ENCODE data around the gene RBP3. TPM values are rescaled to one million over a fixed set of nuclear protein-coding genes. Genes with fewer than 3 reads are reported as not detected.

RBP3 gene
- total RNA-seq, 1 experiment from 2014 or later = not detected

GRCh38 chr10:47339759-47340607 is 8.2 kb upstream of the RBP3 start (continued):
- no peak for TF ChIP-seq REST (IDR thresholded peaks at IDR 0.05; ENCODE audit: low read depth)

- H3K36me3 ChIP-seq (ENCODE audit: control insufficient read depth in 1 of 2, insufficient read depth in 2 of 2, low read length in 2 of 2) = no peaks in the 10 kb centered on the region
- peak; percentile 96 for ATAC-seq
- no TSS peak for BruUV-seq (replicated peaks)
Observed at GRCh38 chr10:47340608-47341170, 7.5 kb upstream of the RBP3 start.

More at GRCh38 chr10:47340608-47341170, 7.5 kb upstream of the RBP3 start:
- H3K27me3 ChIP-seq (ENCODE audit: insufficient read depth, low read length) = no peaks in the 10 kb centered on the region
- no peaks in the 10 kb centered on the region for H4K20me1 ChIP-seq (ENCODE audit: insufficient read depth)
- ChIA-PET CTCF (interaction anchor here (0.6 to 2.3 kb wide), 14 partner anchors 9 to 348 kb away, joined by 3 to 39 read pairs (median 4); partner anchors contain the start of gene GDF2), POLR2A (no interaction called here), RAD21 (ENCODE audit: low non-redundant PET in 1 of 2, low total read pairs in 2 of 2, uncharacterized antibody in 2 of 2, unreplicated experiment in 2 of 2) (interaction anchor here (0.8 to 1.5 kb wide), 4 partner anchors 293 to 347 kb away, joined by 3 to 6 read pairs (median 4); no protein-coding TSS in a partner anchor)
- DNase-seq (ENCODE audit: low read depth, low spot score) = peak; percentile 48
- H3K9ac ChIP-seq (ENCODE audit: low read length) = no peak overlapping the region
- H3K9me3 ChIP-seq (ENCODE audit: control insufficient read depth in 1 of 2, insufficient read depth in 1 of 2, low read depth in 1 of 2, low read length in 2 of 2) = no peaks in the 10 kb centered on the region
- TF ChIP-seq ZFX (IDR thresholded peaks at IDR 0.05) (no peak), TCF7L2 (IDR thresholded peaks at IDR 0.05; ENCODE audit: borderline replicate concordance, extremely low read depth, insufficient read depth, insufficient read length) (peak; percentile 51), RAD21 (IDR thresholded peaks at IDR 0.05; ENCODE audit: low read depth) (peak; percentile 86), CTCF (IDR thresholded peaks at IDR 0.05 in 2 of 3, conservative IDR thresholded peaks at IDR 0.05 in 1 of 3; ENCODE audit: borderline replicate concordance in 1 of 3, insufficient read depth in 1 of 3, low read depth in 2 of 3, low read length in 2 of 3) (peak; percentile 81 to 98 (median 97))
- H3K9me2 ChIP-seq (ENCODE audit: insufficient read depth) = no peaks in the 10 kb centered on the region
- no peak overlapping the region for H3K4me2 ChIP-seq (ENCODE audit: low read length)
- no peak overlapping the region for H3K4me3 ChIP-seq (replicated peaks in 1 of 2; ENCODE audit: low read depth in 1 of 2, low read length in 2 of 2)
- H3K79me2 ChIP-seq (ENCODE audit: insufficient read depth, low read length) = no peaks in the 10 kb centered on the region
- no peaks in the 10 kb centered on the region for H3K4me1 ChIP-seq (ENCODE audit: control insufficient read depth in 1 of 2, insufficient read depth in 2 of 2, low read length in 2 of 2)
- H2AFZ ChIP-seq (ENCODE audit: low read depth, low read length, poor library complexity, severe bottlenecking) = peak overlapping the region; percentile 51
- H3K27ac ChIP-seq (ENCODE audit: low read depth, low read length) = no peak overlapping the region
- intact Hi-C loops (cut with micrococcal nuclease) = loop anchor here (1.0 kb wide), 2 partner anchors 292 to 316 kb away; no protein-coding TSS in a partner anchor
